Stimulated activated naive B cell treated with anti-CD40 and anti-IgM and Interleukin-4, amounts not matched to agents 10 μg/mL and 1 μg/mL and 100 μg/mL, for 72 hours (primary cell): ENCODE results near the gene ZNF101.
A peak's percentile ranks its signal among the peaks of the same experiment; 100 is the strongest.

ENCODE experiments used
- ATAC-seq, 2 donors: fragments of 150-1000 bp; cut with Tn5 transposase; replicated peaks; 2 replicates each; pipeline ENCODE4 v1.10.0; 2021; ENCODE audit warnings: moderate library complexity in 1 of 2
- DNase-seq: peaks from one replicate; pipeline ENCODE4 v3.0.0; 2021
- H3K27ac Mint-ChIP-seq: one replicate; pipeline ENCODE4 v1.8.0; 2022; ENCODE audit warnings: mild to moderate bottlenecking, mixed read lengths
- H3K27me3 Mint-ChIP-seq, 2 donors: one replicate each; pipeline ENCODE4 v1.8.0; 2022; ENCODE audit warnings: mixed read lengths in 2 of 2
- H3K36me3 Mint-ChIP-seq, 2 donors: one replicate each; pipeline ENCODE4 v1.8.0; 2022; ENCODE audit warnings: mixed read lengths in 2 of 2, mild to moderate bottlenecking in 1 of 2
- H3K4me1 Mint-ChIP-seq, 2 donors: one replicate each; pipeline ENCODE4 v1.8.0; 2022; ENCODE audit warnings: mixed read lengths in 2 of 2, mild to moderate bottlenecking in 1 of 2
- H3K4me3 Mint-ChIP-seq, 2 donors: one replicate each; pipeline ENCODE4 v1.8.0; 2022; ENCODE audit warnings: mild to moderate bottlenecking in 2 of 2, mixed read lengths in 2 of 2, moderate library complexity in 1 of 2
- H3K9me3 Mint-ChIP-seq, 2 donors: one replicate each; pipeline ENCODE4 v1.8.0; 2022; ENCODE audit warnings: mixed read lengths in 2 of 2, mild to moderate bottlenecking in 1 of 2

Gene ZNF101

GRCh38 chr19:19633711-19634515 lies 34.7 kb upstream of the ZNF101 start:
- H3K4me3 Mint-ChIP-seq = no peak overlapping the region

GRCh38 chr19:19634516-19635312 lies 33.9 kb upstream of the ZNF101 start:
- H3K27ac Mint-ChIP-seq = peak overlapping the region; percentile 51
- no peaks in the 10 kb centered on the region for H3K27me3 Mint-ChIP-seq
- no peaks in the 10 kb centered on the region for H3K9me3 Mint-ChIP-seq
- H3K4me1 Mint-ChIP-seq = peaks cover 19 to 26% of the 10 kb centered on the region in 2 donors
- H3K4me3 Mint-ChIP-seq = no peak overlapping the region
- peaks cover 56 to 75% of the 10 kb centered on the region in 2 donors for H3K36me3 Mint-ChIP-seq
- ATAC-seq (no peak), DNase-seq (no peak)

More at GRCh38 chr19:19633711-19634515, 34.7 kb upstream of the ZNF101 start:
- Mint-ChIP-seq H3K9me3 (no peaks in the 10 kb centered on the region), H3K27me3 (no peaks in the 10 kb centered on the region), H3K36me3 (peaks cover 55 to 77% of the 10 kb centered on the region in 2 donors), H3K27ac (peak overlapping the region; percentile 73), H3K4me1 (peaks cover 18 to 28% of the 10 kb centered on the region in 2 donors)
- ATAC-seq (no peak), DNase-seq (no peak)

- no peak overlapping the region for H3K27ac Mint-ChIP-seq
- H3K27me3 Mint-ChIP-seq = no peaks in the 10 kb centered on the region
Measured at GRCh38 chr19:19635313-19635702, 33.3 kb upstream of the ZNF101 start.

GRCh38 chr19:19636573-19637185 lies 32.0 kb upstream of the ZNF101 start:
- H3K27me3 Mint-ChIP-seq = no peaks in the 10 kb centered on the region
- H3K36me3 Mint-ChIP-seq = peaks cover 48 to 62% of the 10 kb centered on the region in 2 donors
- DNase-seq (no peak), ATAC-seq (no peak)
- no peaks in the 10 kb centered on the region for H3K9me3 Mint-ChIP-seq
- no peak overlapping the region for H3K4me3 Mint-ChIP-seq
- peaks cover 21 to 35% of the 10 kb centered on the region in 2 donors for H3K4me1 Mint-ChIP-seq
- H3K27ac Mint-ChIP-seq = no peak overlapping the region

More at GRCh38 chr19:19635313-19635702, 33.3 kb upstream of the ZNF101 start:
- DNase-seq (no peak), ATAC-seq (no peak)
- Mint-ChIP-seq H3K9me3 (no peaks in the 10 kb centered on the region), H3K4me3 (no peak overlapping the region), H3K4me1 (peaks cover 21 to 31% of the 10 kb centered on the region in 2 donors), H3K36me3 (peaks cover 54 to 74% of the 10 kb centered on the region in 2 donors)

GRCh38 chr19:19637186-19637522 lies 31.5 kb upstream of the ZNF101 start:
- Mint-ChIP-seq H3K4me1 (peaks cover 24 to 39% of the 10 kb centered on the region in 2 donors), H3K36me3 (peaks cover 52 to 66% of the 10 kb centered on the region in 2 donors), H3K9me3 (no peaks in the 10 kb centered on the region), H3K4me3 (no peak overlapping the region), H3K27ac (no peak overlapping the region), H3K27me3 (no peaks in the 10 kb centered on the region)
- no peak for ATAC-seq
- DNase-seq = no peak

- Mint-ChIP-seq H3K36me3 (peaks cover 55 to 68% of the 10 kb centered on the region in 2 donors), H3K27ac (no peak overlapping the region)
Measured at GRCh38 chr19:19637523-19638251, 31.0 kb upstream of the ZNF101 start.

GRCh38 chr19:19642506-19643157 lies 26.0 kb upstream of the ZNF101 start:
- peaks cover 18 to 35% of the 10 kb centered on the region in 2 donors for H3K4me1 Mint-ChIP-seq
- H3K27me3 Mint-ChIP-seq = no peaks in the 10 kb centered on the region
- H3K36me3 Mint-ChIP-seq = peaks cover 45 to 52% of the 10 kb centered on the region in 2 donors
- ATAC-seq (peak; percentile 48 to 57), DNase-seq (peak; percentile 34)
- H3K27ac Mint-ChIP-seq = peak overlapping the region; percentile 99
- H3K9me3 Mint-ChIP-seq = no peaks in the 10 kb centered on the region
- H3K4me3 Mint-ChIP-seq = peak overlapping the region; percentile 99 to 100

More at GRCh38 chr19:19637523-19638251, 31.0 kb upstream of the ZNF101 start:
- no peak overlapping the region for H3K4me3 Mint-ChIP-seq
- H3K4me1 Mint-ChIP-seq = peaks cover 27 to 43% of the 10 kb centered on the region in 2 donors
- no peaks in the 10 kb centered on the region for H3K9me3 Mint-ChIP-seq
- ATAC-seq = no peak
- no peaks in the 10 kb centered on the region for H3K27me3 Mint-ChIP-seq
- no peak for DNase-seq

- Mint-ChIP-seq H3K4me3 (peak within 1 kb of the TSS; percentile 99 to 100), H3K36me3 (peaks cover 43 to 54% of the 10 kb centered on the region in 2 donors), H3K27me3 (no peaks in the 10 kb centered on the region), H3K9me3 (no peaks in the 10 kb centered on the region), H3K27ac (peak within 1 kb of the TSS; percentile 99), H3K4me1 (peaks cover 18 to 35% of the 10 kb centered on the region in 2 donors)
- peak; percentile 76 for DNase-seq
- peak; percentile 85 to 88 for ATAC-seq
Measured at GRCh38 chr19:19643158-19644053, 25.2 kb upstream of the ZNF101 start, which contains the start of gene GMIP. GMIP (minus strand) TSS chr19:19643657; CDS start chr19:19643529, 128 bp downstream.

- Mint-ChIP-seq H3K4me3 (peak overlapping the region; percentile 99 to 100), H3K36me3 (peaks cover 42 to 52% of the 10 kb centered on the region in 2 donors)
- no peak for ATAC-seq
Measured at GRCh38 chr19:19644054-19644388, 24.6 kb upstream of the ZNF101 start.

GRCh38 chr19:19645233-19645870 lies 23.3 kb upstream of the ZNF101 start:
- ATAC-seq = no peak
- H3K36me3 Mint-ChIP-seq = peaks cover 41 to 52% of the 10 kb centered on the region in 2 donors
- no peaks in the 10 kb centered on the region for H3K9me3 Mint-ChIP-seq
- peak overlapping the region; percentile 51 for H3K27ac Mint-ChIP-seq
- DNase-seq = no peak
- H3K4me1 Mint-ChIP-seq = peaks cover 15 to 35% of the 10 kb centered on the region in 2 donors
- no peaks in the 10 kb centered on the region for H3K27me3 Mint-ChIP-seq
- no peak overlapping the region for H3K4me3 Mint-ChIP-seq

More at GRCh38 chr19:19644054-19644388, 24.6 kb upstream of the ZNF101 start:
- peaks cover 18 to 35% of the 10 kb centered on the region in 2 donors for H3K4me1 Mint-ChIP-seq
- DNase-seq = no peak
- no peaks in the 10 kb centered on the region for H3K9me3 Mint-ChIP-seq
- H3K27me3 Mint-ChIP-seq = no peaks in the 10 kb centered on the region
- H3K27ac Mint-ChIP-seq = peak overlapping the region; percentile 99

- no peak for ATAC-seq
- Mint-ChIP-seq H3K27me3 (no peaks in the 10 kb centered on the region), H3K4me3 (no peak overlapping the region), H3K4me1 (peaks cover 14 to 26% of the 10 kb centered on the region in 2 donors), H3K27ac (peak overlapping the region; percentile 89), H3K9me3 (no peaks in the 10 kb centered on the region), H3K36me3 (peaks cover 49 to 60% of the 10 kb centered on the region in 2 donors)
- no peak for DNase-seq
Measured at GRCh38 chr19:19647037-19647835, 21.4 kb upstream of the ZNF101 start.
